H9 (cell line): Measurements from ENCODE around the gene HCRTR1. TPM values are rescaled to one million over a fixed set of nuclear protein-coding genes. Genes with fewer than 3 reads are reported as not detected.

Source experiments
- DNase-seq: peaks from one replicate; pipeline ENCODE4 v3.0.0-alpha.2; 2017
- H2AFZ ChIP-seq: one replicate; pipeline ENCODE4 v1.6.1; 2013; ENCODE audit warnings: mild to moderate bottlenecking, low read length, control low read depth, moderate library complexity
- H2AK5ac ChIP-seq: 2 replicates; pipeline ENCODE4 v1.6.1; 2013; ENCODE audit warnings: low read length, control low read depth, mixed read lengths; ENCODE audit not compliant: insufficient read length
- H2BK120ac ChIP-seq: one replicate; pipeline ENCODE4 v1.6.1; 2013; ENCODE audit warnings: low read depth, mild to moderate bottlenecking, low read length, control low read depth, inconsistent platforms; ENCODE audit not compliant: poor library complexity, severe bottlenecking
- H2BK12ac ChIP-seq: 2 replicates; pipeline ENCODE4 v1.6.1; 2013; ENCODE audit warnings: low read length, control low read depth, mixed read lengths, low read depth; ENCODE audit not compliant: insufficient read length
- H2BK15ac ChIP-seq: 2 replicates; pipeline ENCODE4 v1.6.1; 2013; ENCODE audit warnings: low read depth, low read length, control low read depth
- H2BK20ac ChIP-seq: one replicate; pipeline ENCODE4 v1.6.1; 2013; ENCODE audit warnings: low read depth, mild to moderate bottlenecking, low read length, control low read depth, inconsistent platforms; ENCODE audit not compliant: poor library complexity, severe bottlenecking
- H2BK5ac ChIP-seq: 2 replicates; pipeline ENCODE4 v1.6.1; 2013; ENCODE audit warnings: low read length, control low read depth, mixed read lengths; ENCODE audit not compliant: insufficient read length
- H3K14ac ChIP-seq: 2 replicates; pipeline ENCODE4 v1.6.1; 2013; ENCODE audit warnings: low read length, control low read depth; ENCODE audit not compliant: insufficient read depth
- H3K18ac ChIP-seq: 2 replicates; pipeline ENCODE4 v1.6.1; 2013; ENCODE audit warnings: low read depth, mild to moderate bottlenecking, mixed read lengths, low read length, control low read depth; ENCODE audit not compliant: insufficient read length
- H3K23ac ChIP-seq: 2 replicates; pipeline ENCODE4 v1.6.1; 2013; ENCODE audit warnings: low read length, control low read depth, mixed read lengths, low read depth; ENCODE audit not compliant: insufficient read length
- H3K23me2 ChIP-seq: 2 replicates; pipeline ENCODE4 v1.6.1; 2013; ENCODE audit warnings: low read depth, mild to moderate bottlenecking, mixed read lengths, low read length, control low read depth; ENCODE audit not compliant: insufficient read length, poor library complexity, severe bottlenecking
- H3K27ac ChIP-seq: 2 replicates; pipeline ENCODE4 v1.5.1; 2013; ENCODE audit warnings: low read length, control low read depth, mixed read lengths, low read depth; ENCODE audit not compliant: insufficient read length
- H3K27me3 ChIP-seq: 2 replicates; pipeline ENCODE4 v1.6.1; 2013; ENCODE audit warnings: low read length, control low read depth, inconsistent platforms; ENCODE audit not compliant: insufficient read depth
- H3K4ac ChIP-seq: 2 replicates; pipeline ENCODE4 v1.6.1; 2013; ENCODE audit warnings: low read depth, mild to moderate bottlenecking, control low read depth, inconsistent platforms, low read length, moderate library complexity
- H3K4me1 ChIP-seq: 2 replicates; pipeline ENCODE4 v1.6.1; 2013; ENCODE audit warnings: low read length, control low read depth, inconsistent platforms; ENCODE audit not compliant: insufficient read depth
- H3K4me2 ChIP-seq: 2 replicates; pipeline ENCODE4 v1.6.1; 2013; ENCODE audit warnings: low read length, control low read depth, mixed read lengths; ENCODE audit not compliant: insufficient read length, insufficient read depth
- H3K56ac ChIP-seq: 2 replicates; pipeline ENCODE4 v1.6.1; 2013; ENCODE audit warnings: low read depth, mild to moderate bottlenecking, mixed read lengths, low read length, control low read depth; ENCODE audit not compliant: insufficient read length
- H3K79me1 ChIP-seq: 2 replicates; pipeline ENCODE4 v1.6.1; 2013; ENCODE audit warnings: low read depth, mild to moderate bottlenecking, moderate library complexity, low read length, control low read depth, inconsistent platforms; ENCODE audit not compliant: insufficient read depth, poor library complexity, severe bottlenecking
- H3K79me2 ChIP-seq: 2 replicates; pipeline ENCODE4 v1.6.1; 2013; ENCODE audit warnings: low read length, control low read depth, inconsistent platforms; ENCODE audit not compliant: insufficient read depth
- H3K9ac ChIP-seq: 2 replicates; pipeline ENCODE4 v1.6.1; 2013; ENCODE audit warnings: low read length, control low read depth, mixed read lengths; ENCODE audit not compliant: insufficient read length; ENCODE audit errors: extremely low read depth
- H3K9me3 ChIP-seq: one replicate; pipeline ENCODE4 v1.6.1; 2013; ENCODE audit warnings: low read depth, low read length, inconsistent platforms; ENCODE audit not compliant: control insufficient read depth
- H3T11ph ChIP-seq: one replicate; pipeline ENCODE4 v1.6.1; 2013; ENCODE audit warnings: mild to moderate bottlenecking, low read length, control low read depth, inconsistent platforms
- H4K20me1 ChIP-seq: one replicate; pipeline ENCODE4 v1.6.1; 2013; ENCODE audit not compliant: control insufficient read depth, insufficient read length, insufficient read depth
- H4K5ac ChIP-seq: 2 replicates; pipeline ENCODE4 v1.6.1; 2013; ENCODE audit warnings: low read depth, mild to moderate bottlenecking, mixed read lengths, low read length, control low read depth; ENCODE audit not compliant: insufficient read length
- H4K8ac ChIP-seq: replicated peaks from 2 replicates; pipeline ENCODE4 v1.6.1; 2013; ENCODE audit warnings: low read length, control low read depth, mixed read lengths, low read depth; ENCODE audit not compliant: insufficient read length
- H4K91ac ChIP-seq: 2 replicates; pipeline ENCODE4 v1.6.1; 2013; ENCODE audit warnings: low read depth, mild to moderate bottlenecking, moderate library complexity, mixed read lengths, low read length, control low read depth; ENCODE audit not compliant: insufficient read length
- H3K27ac Mint-ChIP-seq, 3 experiments: 2 replicates in 2 of 3; 3 replicates in 1 of 3; pipeline ENCODE4 v1.8.0; 2020 to 2021; ENCODE audit warnings: mixed read lengths in 3 of 3, mild to moderate bottlenecking in 1 of 3, moderate library complexity in 1 of 3
- H3K27me3 Mint-ChIP-seq: 2 replicates; pipeline ENCODE4 v1.8.0; 2021; ENCODE audit warnings: low read depth, mild to moderate bottlenecking, moderate library complexity, mixed read lengths
- H3K36me3 Mint-ChIP-seq, 3 experiments: 2 replicates in 2 of 3; 3 replicates in 1 of 3; pipeline ENCODE4 v1.8.0; 2020 to 2021; ENCODE audit warnings: low read depth in 3 of 3, mixed read lengths in 3 of 3; ENCODE audit not compliant: insufficient read depth in 1 of 3
- H3K4me1 Mint-ChIP-seq, 2 experiments: 2 replicates each; pipeline ENCODE4 v1.8.0; 2020; ENCODE audit warnings: mixed read lengths in 2 of 2
- H3K4me3 Mint-ChIP-seq, 2 experiments: 2 replicates in 1 of 2; 3 replicates in 1 of 2; pipeline ENCODE4 v1.8.0; 2020 to 2021; ENCODE audit warnings: mild to moderate bottlenecking in 2 of 2, mixed read lengths in 2 of 2, moderate library complexity in 1 of 2
- H3K9me3 Mint-ChIP-seq, 2 experiments: 2 replicates in 1 of 2; 3 replicates in 1 of 2; pipeline ENCODE4 v1.8.0; 2020; ENCODE audit warnings: mild to moderate bottlenecking in 2 of 2, mixed read lengths in 2 of 2, moderate library complexity in 1 of 2
- CTCF ChIP-seq: fragments of 200-600 bp; sonication (generic); conservative IDR thresholded peaks from 3 replicates; pipeline ENCODE4 v1.8.0; 2021; ENCODE audit warnings: antibody characterized with exemption, mild to moderate bottlenecking
- total RNA-seq: library from RNA; stranded (reverse); gene quantifications from 2 replicates; pipeline ENCODE4 v1.2.1, GENCODE V29; 2021

Gene HCRTR1
- total RNA-seq, 1 experiment from 2014 or later = not detected

GRCh38 chr1:31640179-31640578 is 22.7 kb downstream of the HCRTR1 start:
- H4K8ac ChIP-seq = no peak overlapping the region
- no peak overlapping the region for H3K4me2 ChIP-seq
- peaks cover 7 to 12% of the 10 kb centered on the region in 2 experiments for H3K4me1 Mint-ChIP-seq
- no peak overlapping the region for H2AFZ ChIP-seq
- H3K56ac ChIP-seq = no peak overlapping the region
- no peak overlapping the region for H2BK5ac ChIP-seq
- TF ChIP-seq CTCF = no peak
- no peak overlapping the region for H3K27ac ChIP-seq
- no peak overlapping the region for H4K91ac ChIP-seq
- H2BK20ac ChIP-seq = no peak overlapping the region
- H3K9me3 Mint-ChIP-seq = no peaks in the 10 kb centered on the region
- peaks cover 4% of the 10 kb centered on the region; the same call in 1 of the 2 replicates for H3K4me1 ChIP-seq
- no peaks in the 10 kb centered on the region for H3K36me3 Mint-ChIP-seq
- no peaks in the 10 kb centered on the region for H3K9me3 ChIP-seq
- no peak overlapping the region for H3K4ac ChIP-seq
- H4K20me1 ChIP-seq = no peaks in the 10 kb centered on the region
- H2BK12ac ChIP-seq = no peak overlapping the region
- DNase-seq = no peak
- no peak overlapping the region for H2BK120ac ChIP-seq
- H3T11ph ChIP-seq = no peak overlapping the region
- no peak overlapping the region for H3K27ac Mint-ChIP-seq
- H3K27me3 ChIP-seq = no peaks in the 10 kb centered on the region
- H3K9ac ChIP-seq = no peak overlapping the region
- no peak overlapping the region for H3K4me3 Mint-ChIP-seq
- H2AK5ac ChIP-seq = no peak overlapping the region
- no peak overlapping the region for H3K18ac ChIP-seq
- H3K79me1 ChIP-seq = no peaks in the 10 kb centered on the region
- no peak overlapping the region for H4K5ac ChIP-seq
- no peak overlapping the region for H3K23ac ChIP-seq
- no peaks in the 10 kb centered on the region for H3K27me3 Mint-ChIP-seq
- peaks cover 13% of the 10 kb centered on the region; the same call in 1 of the 2 replicates for H3K79me2 ChIP-seq
- no peak overlapping the region for H3K14ac ChIP-seq
- H3K23me2 ChIP-seq = peaks cover 6% of the 10 kb centered on the region
- no peak overlapping the region for H2BK15ac ChIP-seq
